ENCODE results near the gene SSTR3. TPM values are rescaled to one million over a fixed set of nuclear protein-coding genes. Genes with fewer than 3 reads are reported as not detected.

The SSTR3 gene
- total and polyA plus RNA-seq, 9 donors = 1.6 to 9.2 (median 4.9) TPM

DNA sequence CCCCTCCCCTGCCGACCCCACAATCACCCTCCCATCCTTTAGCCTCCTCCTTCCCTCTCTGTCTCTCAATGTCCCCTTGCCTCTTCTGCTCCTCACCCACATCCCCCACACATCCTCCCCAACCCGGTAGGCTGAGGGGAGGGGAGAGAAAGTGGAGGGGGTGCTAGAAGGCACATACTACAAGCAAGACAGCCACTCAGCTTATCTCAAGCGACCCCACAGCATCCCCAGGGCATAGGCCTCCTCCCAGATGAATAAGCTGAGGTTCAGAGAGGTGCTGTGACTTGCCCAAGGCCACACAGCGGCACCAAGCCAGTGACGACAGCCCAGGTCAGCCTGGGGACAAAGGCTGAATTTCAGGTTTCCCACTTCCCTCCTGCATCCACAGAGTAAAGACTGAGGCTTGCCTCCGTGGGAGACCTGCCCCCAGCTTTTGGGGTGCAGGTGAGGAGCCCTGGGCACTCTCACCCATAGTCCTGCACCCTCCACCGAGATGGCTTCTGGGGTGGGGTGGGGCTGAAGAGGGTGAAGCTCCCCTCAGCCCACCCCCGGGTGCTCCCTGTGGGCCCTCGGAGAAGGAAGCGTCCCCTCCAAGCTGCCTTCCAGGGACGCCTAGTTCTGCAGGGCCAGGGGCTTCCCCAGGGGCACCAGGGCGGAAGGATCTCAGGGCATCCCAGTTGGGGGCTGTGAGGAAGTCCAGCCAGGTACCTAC lies 31.3 kb upstream of the SSTR3 start:
- Histone ChIP-seq H3K36me3 (no peaks in the 10 kb centered on the region), H3K27me3 (no peaks in the 10 kb centered on the region), H3K9me3 (no peaks in the 10 kb centered on the region), H3K4me3 (no peak overlapping the region), H3K27ac (no peak overlapping the region), H3K4me1 (ENCODE audit: insufficient read depth) (no peaks in the 10 kb centered on the region)
- intact Hi-C loops (cut with DNase I) = no loop called here
- peak in 1 of 5 donors; percentile 3 for DNase-seq
- WGBS, 3 donors = 33 to 39% (median 35%) methylated on average over 12 of the region's 12 CpGs
- no peak for TF ChIP-seq EP300 (IDR thresholded peaks at IDR 0.05)
- TF ChIP-seq POLR2A (IDR thresholded peaks at IDR 0.05) = no peak
- TF ChIP-seq, protein P1, sequence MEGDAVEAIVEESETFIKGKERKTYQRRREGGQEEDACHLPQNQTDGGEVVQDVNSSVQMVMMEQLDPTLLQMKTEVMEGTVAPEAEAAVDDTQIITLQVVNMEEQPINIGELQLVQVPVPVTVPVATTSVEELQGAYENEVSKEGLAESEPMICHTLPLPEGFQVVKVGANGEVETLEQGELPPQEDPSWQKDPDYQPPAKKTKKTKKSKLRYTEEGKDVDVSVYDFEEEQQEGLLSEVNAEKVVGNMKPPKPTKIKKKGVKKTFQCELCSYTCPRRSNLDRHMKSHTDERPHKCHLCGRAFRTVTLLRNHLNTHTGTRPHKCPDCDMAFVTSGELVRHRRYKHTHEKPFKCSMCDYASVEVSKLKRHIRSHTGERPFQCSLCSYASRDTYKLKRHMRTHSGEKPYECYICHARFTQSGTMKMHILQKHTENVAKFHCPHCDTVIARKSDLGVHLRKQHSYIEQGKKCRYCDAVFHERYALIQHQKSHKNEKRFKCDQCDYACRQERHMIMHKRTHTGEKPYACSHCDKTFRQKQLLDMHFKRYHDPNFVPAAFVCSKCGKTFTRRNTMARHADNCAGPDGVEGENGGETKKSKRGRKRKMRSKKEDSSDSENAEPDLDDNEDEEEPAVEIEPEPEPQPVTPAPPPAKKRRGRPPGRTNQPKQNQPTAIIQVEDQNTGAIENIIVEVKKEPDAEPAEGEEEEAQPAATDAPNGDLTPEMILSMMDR (IDR thresholded peaks at IDR 0.05) = no peak

DNA sequence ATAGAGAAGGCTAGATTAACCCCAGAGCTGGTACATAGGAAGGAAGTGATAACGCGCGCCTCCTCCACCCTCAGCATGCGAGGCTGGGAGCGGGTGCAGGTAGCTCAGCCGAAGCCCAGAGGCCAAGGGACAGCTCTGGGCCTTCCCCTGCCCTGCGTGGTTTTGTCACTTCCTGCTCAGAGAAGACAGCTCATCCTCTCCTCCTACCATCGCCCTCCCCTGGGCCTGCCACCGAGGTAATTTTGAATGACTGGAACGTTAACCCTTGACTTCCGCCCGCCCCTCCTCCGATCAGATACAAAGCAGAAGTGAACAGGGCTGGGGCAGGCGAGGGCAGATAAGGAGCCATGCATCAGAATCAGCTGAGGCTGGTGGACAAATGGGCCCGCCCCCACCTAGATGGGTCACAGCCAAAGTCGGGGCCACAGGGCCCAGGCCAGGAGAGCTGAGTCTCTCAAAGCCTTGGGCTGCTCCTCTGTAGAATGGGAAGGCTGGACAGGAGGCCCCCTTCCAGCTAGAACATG lies 30.2 kb upstream of the SSTR3 start:
- 63 to 71% (median 68%) methylated on average over 16 of the region's 16 CpGs for WGBS, 3 donors
- DNase-seq = peak in 1 of 5 donors; percentile 14
- no peaks in the 10 kb centered on the region for H3K36me3 ChIP-seq
- intact Hi-C loops (cut with DNase I) = no loop called here
- H3K4me1 ChIP-seq (ENCODE audit: insufficient read depth) = no peaks in the 10 kb centered on the region
- H3K27me3 ChIP-seq = no peaks in the 10 kb centered on the region
- TF ChIP-seq, protein P1 (IDR thresholded peaks at IDR 0.05) = no peak
- TF ChIP-seq POLR2A (IDR thresholded peaks at IDR 0.05) (no peak), EP300 (IDR thresholded peaks at IDR 0.05) (no peak)
- no peak overlapping the region for H3K27ac ChIP-seq
- no peak overlapping the region for H3K4me3 ChIP-seq
- H3K9me3 ChIP-seq = no peaks in the 10 kb centered on the region

DNA sequence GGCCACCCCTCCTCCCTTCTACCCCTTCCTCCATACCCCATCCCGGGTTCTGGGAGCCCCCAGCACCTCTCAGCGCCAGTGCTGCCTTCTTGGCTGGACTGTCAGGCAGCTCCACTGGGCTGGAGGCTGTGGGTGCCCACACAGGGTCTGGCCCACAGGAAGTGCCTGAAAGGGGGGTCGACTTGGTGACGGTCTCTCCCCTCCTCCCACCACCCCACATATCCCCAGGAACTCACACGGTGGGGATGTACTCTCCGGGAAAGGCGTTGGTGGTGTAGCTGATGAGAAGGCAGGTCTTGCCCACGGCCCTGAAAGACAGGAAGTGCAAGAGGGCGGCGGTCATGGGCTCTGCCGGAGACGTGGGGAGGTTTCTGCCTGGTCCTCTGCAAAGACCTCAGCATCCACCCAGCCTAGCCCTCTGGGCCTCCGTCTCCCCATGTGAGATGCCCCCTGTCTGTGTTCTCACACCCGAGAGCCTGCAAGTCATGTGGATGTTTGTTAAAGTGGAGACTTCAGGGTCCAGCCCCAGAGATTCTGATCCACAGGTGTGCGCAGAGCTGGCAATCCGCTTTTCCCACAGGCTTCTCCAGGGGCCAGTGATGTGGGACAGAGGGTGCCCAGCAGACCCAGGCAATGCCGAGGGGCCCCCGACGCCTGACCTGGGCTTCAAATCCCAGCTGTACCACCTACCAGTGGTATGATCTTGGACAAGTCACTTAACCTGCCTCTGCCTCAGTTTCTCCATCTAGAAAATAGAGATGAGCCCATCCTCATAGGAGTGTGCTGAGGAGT lies 29.3 kb upstream of the SSTR3 start:
- TF ChIP-seq POLR2A (IDR thresholded peaks at IDR 0.05) = no peak
- TF ChIP-seq, protein P1 (IDR thresholded peaks at IDR 0.05) = no peak
- TF ChIP-seq EP300 (IDR thresholded peaks at IDR 0.05) = no peak
- H3K27me3 ChIP-seq = no peaks in the 10 kb centered on the region
- 63 to 70% (median 67%) methylated on average over 19 of the region's 19 CpGs for WGBS, 3 donors
- H3K4me1 ChIP-seq (ENCODE audit: insufficient read depth) = no peaks in the 10 kb centered on the region
- H3K27ac ChIP-seq = no peak overlapping the region
- no peaks in the 10 kb centered on the region for H3K9me3 ChIP-seq
- peak in 1 of 5 donors; percentile 11 for DNase-seq
- no peak overlapping the region for H3K4me3 ChIP-seq
- intact Hi-C loops (cut with DNase I) = no loop called here
- no peaks in the 10 kb centered on the region for H3K36me3 ChIP-seq

DNA sequence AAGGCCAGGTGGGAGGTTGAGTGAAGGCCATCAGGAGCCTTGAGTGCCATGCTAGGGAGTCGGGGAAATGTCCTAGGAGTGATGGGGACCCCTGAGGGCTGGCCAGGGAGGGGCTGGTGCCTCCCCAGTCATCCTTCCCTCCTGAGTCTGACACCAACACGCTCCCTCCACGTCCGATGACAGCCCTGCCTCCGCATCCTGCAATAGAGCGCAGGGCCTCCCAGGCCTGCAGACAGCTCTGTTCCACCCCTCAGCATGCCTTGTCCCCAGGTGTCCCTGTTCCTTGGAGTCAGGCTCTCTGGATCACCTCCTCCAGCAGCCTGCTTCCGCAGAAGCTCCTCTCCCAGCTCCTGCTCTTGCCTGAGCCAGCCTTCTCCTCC lies 28.7 kb upstream of the SSTR3 start:
- 79 to 86% (median 81%) methylated on average over 7 of the region's 7 CpGs for WGBS, 3 donors
- Histone ChIP-seq H3K4me3 (no peak overlapping the region), H3K36me3 (no peaks in the 10 kb centered on the region), H3K27me3 (no peaks in the 10 kb centered on the region), H3K27ac (no peak overlapping the region), H3K4me1 (ENCODE audit: insufficient read depth) (no peaks in the 10 kb centered on the region), H3K9me3 (no peaks in the 10 kb centered on the region)
- DNase-seq = peak in 1 of 5 donors; percentile 2
- intact Hi-C loops (cut with DNase I) = no loop called here
- TF ChIP-seq POLR2A (IDR thresholded peaks at IDR 0.05) = no peak
- TF ChIP-seq, protein P1 (IDR thresholded peaks at IDR 0.05) = no peak
- no peak for TF ChIP-seq EP300 (IDR thresholded peaks at IDR 0.05)

All from ovary (tissue), 9 donors.